WTC11 (cell line): ENCODE results near the gene ISCA1.

ENCODE experiments used
- CREB1 ChIP-seq: sonication (generic); formaldehyde crosslinking; IDR thresholded peaks from 2 replicates; pipeline ENCODE4 v1.8.0; 2023; ENCODE audit warnings: mild to moderate bottlenecking, missing genetic modification reagents
- CREM ChIP-seq: sonication (generic); formaldehyde crosslinking; IDR thresholded peaks from 2 replicates; pipeline ENCODE4 v1.8.1; 2022; ENCODE audit warnings: mild to moderate bottlenecking, missing genetic modification reagents, moderate library complexity
- ESRRA ChIP-seq: sonication (generic); formaldehyde crosslinking; IDR thresholded peaks from 2 replicates; pipeline ENCODE4 v1.8.1; 2022; ENCODE audit warnings: mild to moderate bottlenecking, missing genetic modification reagents, borderline replicate concordance
- ETV6 ChIP-seq: sonication (generic); formaldehyde crosslinking; IDR thresholded peaks from 2 replicates; pipeline ENCODE4 v1.8.1; 2022; ENCODE audit warnings: mild to moderate bottlenecking, missing genetic modification reagents
- ZNF263 ChIP-seq: sonication (generic); formaldehyde crosslinking; IDR thresholded peaks from 2 replicates; pipeline ENCODE4 v1.8.1; 2022; ENCODE audit warnings: low read depth, mild to moderate bottlenecking, moderate library complexity, missing genetic modification reagents
- ZNF317 ChIP-seq: sonication (generic); formaldehyde crosslinking; IDR thresholded peaks from 2 replicates; pipeline ENCODE4 v1.8.1; 2023; ENCODE audit warnings: low read depth, mild to moderate bottlenecking, moderate library complexity, missing genetic modification reagents, borderline replicate concordance
- ZNF396 ChIP-seq: fragments of 250-450 bp; sonication (Bioruptor Pico); IDR thresholded peaks from 2 replicates; pipeline ENCODE4 v1.8.0; 2021; ENCODE audit warnings: mild to moderate bottlenecking, moderate library complexity, borderline replicate concordance
- TF ChIP-seq, protein P1 (sequence below): sonication (generic); formaldehyde crosslinking; IDR thresholded peaks from 2 replicates; pipeline ENCODE4 v1.8.0; 2022; ENCODE audit warnings: mild to moderate bottlenecking, missing genetic modification reagents
- TF ChIP-seq, protein P2 (sequence below): fragments of 200-600 bp; IDR thresholded peaks from 2 replicates; pipeline ENCODE4 v1.8.0; 2022; ENCODE audit warnings: antibody characterized with exemption
- TF ChIP-seq, protein P3 (sequence below): sonication (generic); formaldehyde crosslinking; IDR thresholded peaks from 2 replicates; pipeline ENCODE4 v1.8.1; 2023; ENCODE audit warnings: mild to moderate bottlenecking, missing genetic modification reagents
- TF ChIP-seq, protein P4 (sequence below): sonication (generic); formaldehyde crosslinking; IDR thresholded peaks from 2 replicates; pipeline ENCODE4 v1.8.0; 2022; ENCODE audit warnings: mild to moderate bottlenecking, missing genetic modification reagents
- TF ChIP-seq, protein P5 (sequence below): sonication (generic); formaldehyde crosslinking; IDR thresholded peaks from 2 replicates; pipeline ENCODE4 v1.8.0; 2022; ENCODE audit warnings: mild to moderate bottlenecking, missing genetic modification reagents
- TF ChIP-seq, protein P6 (sequence below): sonication (generic); formaldehyde crosslinking; IDR thresholded peaks from 2 replicates; pipeline ENCODE4 v1.8.1; 2023; ENCODE audit warnings: mild to moderate bottlenecking, moderate library complexity, missing genetic modification reagents

DNA sequence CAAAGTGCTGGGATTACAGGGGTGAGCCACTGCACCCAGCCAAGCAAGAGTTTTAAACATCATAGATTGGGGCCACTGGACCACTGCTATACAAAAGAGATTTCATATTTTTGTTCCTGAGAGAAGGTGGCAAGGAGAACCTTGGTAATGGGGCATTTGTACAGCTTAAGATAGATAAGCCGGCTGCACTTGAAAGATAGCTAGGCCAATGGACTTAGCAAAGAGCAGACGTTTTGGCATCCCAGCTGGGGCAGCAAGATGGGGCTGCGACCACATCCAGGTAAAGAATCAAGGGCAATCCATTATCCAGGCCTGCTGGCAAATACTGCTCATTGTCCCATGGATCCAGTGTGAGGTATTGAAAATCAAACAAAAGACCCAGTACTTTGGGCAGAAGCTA is 3.9 kb upstream of the ISCA1 start:
- TF ChIP-seq, protein P1, sequence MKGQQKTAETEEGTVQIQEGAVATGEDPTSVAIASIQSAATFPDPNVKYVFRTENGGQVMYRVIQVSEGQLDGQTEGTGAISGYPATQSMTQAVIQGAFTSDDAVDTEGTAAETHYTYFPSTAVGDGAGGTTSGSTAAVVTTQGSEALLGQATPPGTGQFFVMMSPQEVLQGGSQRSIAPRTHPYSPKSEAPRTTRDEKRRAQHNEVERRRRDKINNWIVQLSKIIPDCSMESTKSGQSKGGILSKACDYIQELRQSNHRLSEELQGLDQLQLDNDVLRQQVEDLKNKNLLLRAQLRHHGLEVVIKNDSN (CRISPR knock-in tag), result no peak
- TF ChIP-seq, protein P2, sequence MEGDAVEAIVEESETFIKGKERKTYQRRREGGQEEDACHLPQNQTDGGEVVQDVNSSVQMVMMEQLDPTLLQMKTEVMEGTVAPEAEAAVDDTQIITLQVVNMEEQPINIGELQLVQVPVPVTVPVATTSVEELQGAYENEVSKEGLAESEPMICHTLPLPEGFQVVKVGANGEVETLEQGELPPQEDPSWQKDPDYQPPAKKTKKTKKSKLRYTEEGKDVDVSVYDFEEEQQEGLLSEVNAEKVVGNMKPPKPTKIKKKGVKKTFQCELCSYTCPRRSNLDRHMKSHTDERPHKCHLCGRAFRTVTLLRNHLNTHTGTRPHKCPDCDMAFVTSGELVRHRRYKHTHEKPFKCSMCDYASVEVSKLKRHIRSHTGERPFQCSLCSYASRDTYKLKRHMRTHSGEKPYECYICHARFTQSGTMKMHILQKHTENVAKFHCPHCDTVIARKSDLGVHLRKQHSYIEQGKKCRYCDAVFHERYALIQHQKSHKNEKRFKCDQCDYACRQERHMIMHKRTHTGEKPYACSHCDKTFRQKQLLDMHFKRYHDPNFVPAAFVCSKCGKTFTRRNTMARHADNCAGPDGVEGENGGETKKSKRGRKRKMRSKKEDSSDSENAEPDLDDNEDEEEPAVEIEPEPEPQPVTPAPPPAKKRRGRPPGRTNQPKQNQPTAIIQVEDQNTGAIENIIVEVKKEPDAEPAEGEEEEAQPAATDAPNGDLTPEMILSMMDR, result no peak
- TF ChIP-seq ESRRA (CRISPR knock-in tag) (no peak), CREM (CRISPR knock-in tag) (no peak), CREB1 (CRISPR knock-in tag) (no peak), ZNF263 (CRISPR knock-in tag) (no peak), ZNF396 (no peak), ZNF317 (no peak), ETV6 (CRISPR knock-in tag) (no peak)
- TF ChIP-seq, protein P3, sequence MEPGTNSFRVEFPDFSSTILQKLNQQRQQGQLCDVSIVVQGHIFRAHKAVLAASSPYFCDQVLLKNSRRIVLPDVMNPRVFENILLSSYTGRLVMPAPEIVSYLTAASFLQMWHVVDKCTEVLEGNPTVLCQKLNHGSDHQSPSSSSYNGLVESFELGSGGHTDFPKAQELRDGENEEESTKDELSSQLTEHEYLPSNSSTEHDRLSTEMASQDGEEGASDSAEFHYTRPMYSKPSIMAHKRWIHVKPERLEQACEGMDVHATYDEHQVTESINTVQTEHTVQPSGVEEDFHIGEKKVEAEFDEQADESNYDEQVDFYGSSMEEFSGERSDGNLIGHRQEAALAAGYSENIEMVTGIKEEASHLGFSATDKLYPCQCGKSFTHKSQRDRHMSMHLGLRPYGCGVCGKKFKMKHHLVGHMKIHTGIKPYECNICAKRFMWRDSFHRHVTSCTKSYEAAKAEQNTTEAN (CRISPR knock-in tag), result no peak
- TF ChIP-seq, protein P4, sequence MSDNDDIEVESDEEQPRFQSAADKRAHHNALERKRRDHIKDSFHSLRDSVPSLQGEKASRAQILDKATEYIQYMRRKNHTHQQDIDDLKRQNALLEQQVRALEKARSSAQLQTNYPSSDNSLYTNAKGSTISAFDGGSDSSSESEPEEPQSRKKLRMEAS (CRISPR knock-in tag), result no peak
- TF ChIP-seq, protein P5, sequence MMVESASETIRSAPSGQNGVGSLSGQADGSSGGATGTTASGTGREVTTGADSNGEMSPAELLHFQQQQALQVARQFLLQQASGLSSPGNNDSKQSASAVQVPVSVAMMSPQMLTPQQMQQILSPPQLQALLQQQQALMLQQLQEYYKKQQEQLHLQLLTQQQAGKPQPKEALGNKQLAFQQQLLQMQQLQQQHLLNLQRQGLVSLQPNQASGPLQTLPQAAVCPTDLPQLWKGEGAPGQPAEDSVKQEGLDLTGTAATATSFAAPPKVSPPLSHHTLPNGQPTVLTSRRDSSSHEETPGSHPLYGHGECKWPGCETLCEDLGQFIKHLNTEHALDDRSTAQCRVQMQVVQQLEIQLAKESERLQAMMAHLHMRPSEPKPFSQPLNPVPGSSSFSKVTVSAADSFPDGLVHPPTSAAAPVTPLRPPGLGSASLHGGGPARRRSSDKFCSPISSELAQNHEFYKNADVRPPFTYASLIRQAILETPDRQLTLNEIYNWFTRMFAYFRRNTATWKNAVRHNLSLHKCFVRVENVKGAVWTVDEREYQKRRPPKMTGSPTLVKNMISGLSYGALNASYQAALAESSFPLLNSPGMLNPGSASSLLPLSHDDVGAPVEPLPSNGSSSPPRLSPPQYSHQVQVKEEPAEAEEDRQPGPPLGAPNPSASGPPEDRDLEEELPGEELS (CRISPR knock-in tag), result no peak
- TF ChIP-seq, protein P6, sequence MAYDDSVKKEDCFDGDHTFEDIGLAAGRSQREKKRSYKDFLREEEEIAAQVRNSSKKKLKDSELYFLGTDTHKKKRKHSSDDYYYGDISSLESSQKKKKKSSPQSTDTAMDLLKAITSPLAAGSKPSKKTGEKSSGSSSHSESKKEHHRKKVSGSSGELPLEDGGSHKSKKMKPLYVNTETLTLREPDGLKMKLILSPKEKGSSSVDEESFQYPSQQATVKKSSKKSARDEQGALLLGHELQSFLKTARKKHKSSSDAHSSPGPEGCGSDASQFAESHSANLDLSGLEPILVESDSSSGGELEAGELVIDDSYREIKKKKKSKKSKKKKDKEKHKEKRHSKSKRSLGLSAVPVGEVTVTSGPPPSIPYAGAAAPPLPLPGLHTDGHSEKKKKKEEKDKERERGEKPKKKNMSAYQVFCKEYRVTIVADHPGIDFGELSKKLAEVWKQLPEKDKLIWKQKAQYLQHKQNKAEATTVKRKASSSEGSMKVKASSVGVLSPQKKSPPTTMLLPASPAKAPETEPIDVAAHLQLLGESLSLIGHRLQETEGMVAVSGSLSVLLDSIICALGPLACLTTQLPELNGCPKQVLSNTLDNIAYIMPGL (CRISPR knock-in tag), result no peak
